HEK293 (cell line): ENCODE results near the gene PPP1CC.

Experiments used
- CTCF ChIP-seq: fragments of 450-650 bp; formaldehyde crosslinking; IDR thresholded peaks from 2 replicates; pipeline ENCODE4 v1.5.1; 2016; ENCODE audit warnings: missing biosample characterization, missing genetic modification characterization
- ZNF555 ChIP-seq: fragments of 450-650 bp; formaldehyde crosslinking; conservative IDR thresholded peaks from 2 replicates; pipeline ENCODE4 v1.5.1; 2017; ENCODE audit warnings: missing biosample characterization, mild to moderate bottlenecking, missing genetic modification characterization, inconsistent platforms

DNA sequence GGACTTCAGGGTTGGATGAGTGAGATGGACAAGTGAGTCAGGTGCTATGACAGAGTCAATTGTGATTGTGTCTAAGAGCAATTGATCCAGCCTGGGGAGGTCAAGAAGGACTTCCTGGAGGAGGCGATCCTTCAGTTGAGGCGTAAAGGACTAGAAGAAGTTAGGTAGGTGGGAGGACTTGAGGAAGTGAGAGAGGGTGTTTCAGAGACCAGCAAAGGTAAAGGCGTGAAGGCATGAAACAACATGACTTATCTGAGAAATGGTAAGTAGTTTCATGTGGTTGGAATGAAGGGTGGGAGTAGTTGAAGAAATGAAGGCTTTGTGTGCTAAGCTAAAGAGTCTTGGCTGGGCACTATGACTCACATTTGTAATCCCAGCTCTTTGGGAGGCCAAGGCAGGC is 48.9 kb upstream of the PPP1CC start:
- TF ChIP-seq ZNF555 (tag by site-specific recombination) = no peak
- no peak for TF ChIP-seq CTCF
